ENCODE data around the gene WDR74.

WDR74 gene

GRCh38 chr11:62799486-62799885, 39.9 kb downstream of the WDR74 start:
- Histone ChIP-seq H3K4me3 (ENCODE audit: low read depth in 1 of 2, low read length in 2 of 2) (no peak overlapping the region), H3K9me3 (ENCODE audit: insufficient read depth, low read length, severe bottlenecking) (no peaks in the 10 kb centered on the region), H3K79me2 (ENCODE audit: insufficient read depth, low read length) (peaks cover 43% of the 10 kb centered on the region), H3K36me3 (ENCODE audit: insufficient read depth, low read length) (peaks cover 93% of the 10 kb centered on the region), H3K9ac (ENCODE audit: low read depth, low read length) (no peak overlapping the region), H2AFZ (ENCODE audit: low read depth, low read length) (no peak overlapping the region), H3K4me1 (ENCODE audit: insufficient read depth, low read length) (peaks cover 16% of the 10 kb centered on the region), H3K27me3 (ENCODE audit: insufficient read depth, low read length, poor library complexity) (no peaks in the 10 kb centered on the region), H4K20me1 (ENCODE audit: insufficient read depth, low read length) (peaks cover 18% of the 10 kb centered on the region; the same call in 1 of the 2 replicates), H3K4me2 (ENCODE audit: insufficient read depth, low read length) (no peak overlapping the region), H3K27ac (ENCODE audit: low read length) (no peak overlapping the region)
- ATAC-seq (ENCODE audit: insufficient read depth, low read depth): no peak
- TF ChIP-seq EZH2 (IDR thresholded peaks at IDR 0.05; ENCODE audit: borderline replicate concordance, low read depth, low read length, severe bottlenecking): no peak
- TF ChIP-seq CTCF (IDR thresholded peaks at IDR 0.05; ENCODE audit: borderline replicate concordance, extremely low read depth, low read length, poor library complexity, severe bottlenecking): no peak
- no peak for DNase-seq

GRCh38 chr11:62796281-62796680, 43.1 kb downstream of the WDR74 start:
- no peak overlapping the region for H3K27ac ChIP-seq (ENCODE audit: low read length)
- no peaks in the 10 kb centered on the region for H3K9me3 ChIP-seq (ENCODE audit: insufficient read depth, low read length, severe bottlenecking)
- H3K9ac ChIP-seq (ENCODE audit: low read depth, low read length): no peak overlapping the region
- H4K20me1 ChIP-seq (ENCODE audit: insufficient read depth, low read length): 0 out of 2 replicates have a peak, but pooled peaks cover 5% of the 10 kb centered on the region
- H2AFZ ChIP-seq (ENCODE audit: low read depth, low read length): no peak overlapping the region
- H3K4me3 ChIP-seq (ENCODE audit: low read depth in 1 of 2, low read length in 2 of 2): no peak overlapping the region
- peaks cover 22% of the 10 kb centered on the region for H3K79me2 ChIP-seq (ENCODE audit: insufficient read depth, low read length)
- no peak for DNase-seq
- no peaks in the 10 kb centered on the region for H3K27me3 ChIP-seq (ENCODE audit: insufficient read depth, low read length, poor library complexity)
- TF ChIP-seq EZH2 (IDR thresholded peaks at IDR 0.05; ENCODE audit: borderline replicate concordance, low read depth, low read length, severe bottlenecking): no peak
- TF ChIP-seq CTCF (IDR thresholded peaks at IDR 0.05; ENCODE audit: borderline replicate concordance, extremely low read depth, low read length, poor library complexity, severe bottlenecking): no peak
- H3K4me2 ChIP-seq (ENCODE audit: insufficient read depth, low read length): no peak overlapping the region
- ATAC-seq (ENCODE audit: insufficient read depth, low read depth): no peak
- H3K36me3 ChIP-seq (ENCODE audit: insufficient read depth, low read length): peaks cover 95% of the 10 kb centered on the region
- H3K4me1 ChIP-seq (ENCODE audit: insufficient read depth, low read length): peaks cover 14% of the 10 kb centered on the region

GRCh38 chr11:62794201-62794775, 45.1 kb downstream of the WDR74 start:
- Histone ChIP-seq H4K20me1 (ENCODE audit: insufficient read depth, low read length) (0 out of 2 replicates have a peak, but pooled peaks cover 2% of the 10 kb centered on the region), H3K9ac (ENCODE audit: low read depth, low read length) (no peak overlapping the region), H3K4me3 (ENCODE audit: low read depth in 1 of 2, low read length in 2 of 2) (no peak overlapping the region), H3K36me3 (ENCODE audit: insufficient read depth, low read length) (peaks cover 93% of the 10 kb centered on the region), H2AFZ (ENCODE audit: low read depth, low read length) (no peak overlapping the region), H3K4me1 (ENCODE audit: insufficient read depth, low read length) (peaks cover 32% of the 10 kb centered on the region), H3K79me2 (ENCODE audit: insufficient read depth, low read length) (peaks cover 33% of the 10 kb centered on the region), H3K9me3 (ENCODE audit: insufficient read depth, low read length, severe bottlenecking) (no peaks in the 10 kb centered on the region), H3K27me3 (ENCODE audit: insufficient read depth, low read length, poor library complexity) (no peaks in the 10 kb centered on the region), H3K27ac (ENCODE audit: low read length) (no peak overlapping the region), H3K4me2 (ENCODE audit: insufficient read depth, low read length) (no peak overlapping the region)
- ATAC-seq (ENCODE audit: insufficient read depth, low read depth): no peak
- no peak for DNase-seq
- no peak for TF ChIP-seq EZH2 (IDR thresholded peaks at IDR 0.05; ENCODE audit: borderline replicate concordance, low read depth, low read length, severe bottlenecking)
- TF ChIP-seq CTCF (IDR thresholded peaks at IDR 0.05; ENCODE audit: borderline replicate concordance, extremely low read depth, low read length, poor library complexity, severe bottlenecking): no peak
